GM12872 (cell line): ENCODE data around the gene CDKN1A.

Experiments used
- CTCF ChIP-seq: IDR thresholded peaks from 3 replicates; pipeline ENCODE4 v1.5.1; 2011; ENCODE audit warnings: low read depth, mild to moderate bottlenecking, low read length, moderate library complexity; ENCODE audit not compliant: insufficient read depth

The CDKN1A gene

GRCh38 chr6:36721369-36722140 is 43.0 kb downstream of the CDKN1A start:
- no peak for TF ChIP-seq CTCF

GRCh38 chr6:36722365-36722764 is 43.9 kb downstream of the CDKN1A start:
- no peak for TF ChIP-seq CTCF

GRCh38 chr6:36722879-36723278 is 44.4 kb downstream of the CDKN1A start:
- TF ChIP-seq CTCF, result no peak

GRCh38 chr6:36724514-36725390 is 46.2 kb downstream of the CDKN1A start:
- peak; percentile 61 for TF ChIP-seq CTCF

GRCh38 chr6:36725581-36725980 is 47.1 kb downstream of the CDKN1A start:
- no peak for TF ChIP-seq CTCF

- no peak for TF ChIP-seq CTCF
Measured at GRCh38 chr6:36727505-36728021, 49.0 kb downstream of the CDKN1A start.

- no peak for TF ChIP-seq CTCF
Measured at GRCh38 chr6:36728289-36729160, 50.0 kb downstream of the CDKN1A start.
